Measurements from ENCODE around the gene HECTD3.

Gene HECTD3

DNA sequence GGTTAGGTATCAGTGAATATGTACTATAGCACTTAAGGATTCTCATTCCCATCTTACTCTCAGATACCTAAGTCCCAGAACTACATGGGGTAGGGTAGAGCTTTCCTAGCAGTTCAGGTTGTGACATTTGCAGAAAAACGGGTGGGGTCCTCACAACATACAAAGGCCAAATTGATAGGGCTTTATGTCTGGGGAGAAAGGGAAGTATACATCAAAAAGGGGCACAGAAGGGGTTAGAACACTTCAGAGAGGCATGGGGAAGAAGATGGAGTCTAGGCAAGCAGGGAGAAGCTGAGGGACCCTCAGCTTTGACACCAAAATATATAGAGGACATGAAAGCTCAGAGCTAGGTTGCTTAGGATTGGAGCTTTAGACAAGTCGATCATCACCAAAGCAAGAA is 4.6 kb upstream of the HECTD3 start:
- CTCF ChIA-PET: interaction anchor here (1.5 to 13.1 kb wide), 3 partner anchors 284 to 553 kb away, joined by 3 to 402 read pairs (median 37); partner anchors contain the start of gene TESK2

GRCh38 chr1:45014321-45015028 is 3.4 kb upstream of the HECTD3 start:
- peaks cover 16 to 76% (median 54%) of the 10 kb centered on the region in 4 experiments for H3K4me1 ChIP-seq (ENCODE audit: control extremely low read depth in 1 of 4, control insufficient read depth in 4 of 4, insufficient read depth in 4 of 4, low read length in 3 of 4)
- POLR2A ChIA-PET: interaction anchor here (1.2 to 1.7 kb wide), 3 partner anchors 284 to 325 kb away, joined by 4 to 5 read pairs (median 4); partner anchors contain the start of genes MUTYH, RNU5D-1 and TOE1
- H3K36me3 ChIP-seq (ENCODE audit: control insufficient read depth in 4 of 4, insufficient read depth in 4 of 4, low read length in 3 of 4): peaks cover 3 to 26% (median 8%) of the 10 kb centered on the region in 4 experiments
- 30% methylated on average over 6 of the region's 6 CpGs for WGBS (ENCODE audit: insufficient coverage)
- H3K9me3 ChIP-seq (ENCODE audit: control extremely low read depth in 1 of 5, control insufficient read depth in 4 of 5, insufficient read depth in 2 of 5, low read depth in 1 of 5, low read length in 4 of 5): no peaks in the 10 kb centered on the region
- H3K27me3 ChIP-seq (replicated peaks in 2 of 5; ENCODE audit: control insufficient read depth in 4 of 5, insufficient read depth in 5 of 5, low read length in 4 of 5): no peaks in the 10 kb centered on the region
- peak; percentile 89 to 94 (median 90) for DNase-seq
- CTCF ChIA-PET: interaction anchor here (0.6 to 13.1 kb wide), 16 partner anchors 12 to 561 kb away, joined by 3 to 402 read pairs (median 4); partner anchors contain the start of genes CCDC163, MMACHC, MUTYH and TOE1
- H3K27ac ChIP-seq (ENCODE audit: insufficient read depth in 1 of 2, low read depth in 1 of 2, low read length in 2 of 2, poor library complexity in 1 of 2, severe bottlenecking in 2 of 2): peak overlapping the region in 1 of 2 experiments; percentile 90
- H3K4me3 ChIP-seq (ENCODE audit: control insufficient read depth in 1 of 7, extremely low read depth in 1 of 7, insufficient read depth in 4 of 7, low read depth in 2 of 7, low read length in 6 of 7): peak overlapping the region in 3 of 7 experiments; percentile 32 to 92 (median 85)

More for the DNA sequence above, 4.6 kb upstream of the HECTD3 start:
- H3K27me3 ChIP-seq (replicated peaks in 2 of 5; ENCODE audit: control insufficient read depth in 4 of 5, insufficient read depth in 5 of 5, low read length in 4 of 5): no peaks in the 10 kb centered on the region
- DNase-seq: no peak
- H3K36me3 ChIP-seq (ENCODE audit: control insufficient read depth in 4 of 4, insufficient read depth in 4 of 4, low read length in 3 of 4): peaks cover 3 to 26% (median 8%) of the 10 kb centered on the region in 4 experiments
- no peak overlapping the region for H3K4me3 ChIP-seq (ENCODE audit: control insufficient read depth in 1 of 7, extremely low read depth in 1 of 7, insufficient read depth in 4 of 7, low read depth in 2 of 7, low read length in 6 of 7)
- peak overlapping the region in 1 of 2 experiments; percentile 63 for H3K27ac ChIP-seq (ENCODE audit: insufficient read depth in 1 of 2, low read depth in 1 of 2, low read length in 2 of 2, poor library complexity in 1 of 2, severe bottlenecking in 2 of 2)
- 80% methylated on average over 1 of the region's 2 CpGs for WGBS (ENCODE audit: insufficient coverage)
- POLR2A ChIA-PET: no interaction called here
- H3K4me1 ChIP-seq (ENCODE audit: control extremely low read depth in 1 of 4, control insufficient read depth in 4 of 4, insufficient read depth in 4 of 4, low read length in 3 of 4): peaks cover 16 to 64% (median 44%) of the 10 kb centered on the region in 4 experiments
- H3K9me3 ChIP-seq (ENCODE audit: control extremely low read depth in 1 of 5, control insufficient read depth in 4 of 5, insufficient read depth in 2 of 5, low read depth in 1 of 5, low read length in 4 of 5): no peaks in the 10 kb centered on the region

- ChIA-PET POLR2A (interaction anchor here (1.2 to 1.7 kb wide), 3 partner anchors 283 to 326 kb away, joined by 4 to 5 read pairs (median 4); partner anchors contain the start of genes MUTYH, RNU5D-1 and TOE1), CTCF (interaction anchor here (0.9 to 13.1 kb wide), 19 partner anchors 11 to 556 kb away, joined by 3 to 402 read pairs (median 4); partner anchors contain the start of genes CCDC163, EIF2B3, MMACHC and MUTYH)
- no peak for DNase-seq
- WGBS (ENCODE audit: insufficient coverage): 85% methylated on average over 11 of the region's 12 CpGs
- Histone ChIP-seq H3K4me3 (ENCODE audit: control insufficient read depth in 1 of 7, extremely low read depth in 1 of 7, insufficient read depth in 4 of 7, low read depth in 2 of 7, low read length in 6 of 7) (peak overlapping the region in 5 of 7 experiments; percentile 68 to 95 (median 85)), H3K4me1 (ENCODE audit: control extremely low read depth in 1 of 4, control insufficient read depth in 4 of 4, insufficient read depth in 4 of 4, low read length in 3 of 4) (peaks cover 16 to 77% (median 54%) of the 10 kb centered on the region in 4 experiments), H3K9me3 (ENCODE audit: control extremely low read depth in 1 of 5, control insufficient read depth in 4 of 5, insufficient read depth in 2 of 5, low read depth in 1 of 5, low read length in 4 of 5) (no peaks in the 10 kb centered on the region), H3K27me3 (replicated peaks in 2 of 5; ENCODE audit: control insufficient read depth in 4 of 5, insufficient read depth in 5 of 5, low read length in 4 of 5) (no peaks in the 10 kb centered on the region), H3K27ac (ENCODE audit: insufficient read depth in 1 of 2, low read depth in 1 of 2, low read length in 2 of 2, poor library complexity in 1 of 2, severe bottlenecking in 2 of 2) (peak overlapping the region; percentile 81 to 90), H3K36me3 (ENCODE audit: control insufficient read depth in 4 of 4, insufficient read depth in 4 of 4, low read length in 3 of 4) (peaks cover 3 to 32% (median 16%) of the 10 kb centered on the region in 4 experiments)
Measured at GRCh38 chr1:45013551-45014209, 2.6 kb upstream of the HECTD3 start.

DNA sequence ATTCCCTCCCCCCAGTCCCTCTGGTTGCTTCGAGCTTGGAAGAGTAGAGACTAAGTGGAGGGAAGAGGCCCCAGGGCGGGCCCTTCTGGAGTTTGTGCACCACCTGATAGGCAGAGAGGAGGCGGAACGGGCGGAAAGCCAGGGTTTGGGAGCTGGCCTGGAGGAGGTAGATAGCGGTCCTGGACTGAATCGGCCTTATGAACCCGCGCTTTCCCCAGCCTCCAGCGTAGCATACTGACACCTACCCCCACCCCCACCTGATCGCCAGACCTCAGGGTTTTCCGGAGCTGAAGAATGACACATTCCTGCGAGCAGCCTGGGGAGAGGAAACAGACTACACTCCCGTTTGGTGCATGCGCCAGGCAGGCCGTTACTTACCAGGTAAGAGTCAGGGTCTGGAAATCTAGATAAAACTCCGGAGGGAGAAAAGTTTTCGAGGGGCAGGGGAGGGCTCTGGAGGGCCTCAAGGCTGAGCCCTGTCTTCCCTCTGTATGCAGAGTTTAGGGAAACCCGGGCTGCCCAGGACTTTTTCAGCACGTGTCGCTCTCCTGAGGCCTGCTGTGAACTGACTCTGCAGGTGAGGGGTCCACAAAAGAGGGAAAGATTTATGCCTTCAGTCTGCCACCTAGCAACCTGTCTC is 1.6 kb upstream of the HECTD3 start:
- Histone ChIP-seq H3K9me3 (ENCODE audit: control extremely low read depth in 1 of 5, control insufficient read depth in 4 of 5, insufficient read depth in 2 of 5, low read depth in 1 of 5, low read length in 4 of 5) (no peaks in the 10 kb centered on the region), H3K4me1 (ENCODE audit: control extremely low read depth in 1 of 4, control insufficient read depth in 4 of 4, insufficient read depth in 4 of 4, low read length in 3 of 4) (peaks cover 16 to 72% (median 51%) of the 10 kb centered on the region in 4 experiments), H3K27ac (ENCODE audit: insufficient read depth in 1 of 2, low read depth in 1 of 2, low read length in 2 of 2, poor library complexity in 1 of 2, severe bottlenecking in 2 of 2) (peak overlapping the region; percentile 81 to 90), H3K4me3 (ENCODE audit: control insufficient read depth in 1 of 7, extremely low read depth in 1 of 7, insufficient read depth in 4 of 7, low read depth in 2 of 7, low read length in 6 of 7) (peak overlapping the region; percentile 27 to 95 (median 84)), H3K27me3 (replicated peaks in 2 of 5; ENCODE audit: control insufficient read depth in 4 of 5, insufficient read depth in 5 of 5, low read length in 4 of 5) (no peaks in the 10 kb centered on the region), H3K36me3 (ENCODE audit: control insufficient read depth in 4 of 4, insufficient read depth in 4 of 4, low read length in 3 of 4) (peaks cover 7 to 42% (median 25%) of the 10 kb centered on the region in 4 experiments)
- ChIA-PET CTCF (interaction anchor here (0.8 to 13.1 kb wide), 16 partner anchors 12 to 1212 kb away, joined by 3 to 402 read pairs (median 4); partner anchors contain the start of genes EIF2B3, MUTYH, TESK2 and TOE1), POLR2A (interaction anchor here (0.6 to 2.7 kb wide), 6 partner anchors 177 to 291 kb away, joined by 3 to 12 read pairs (median 4); partner anchors contain the start of gene RNU5D-1)
- peak; percentile 79 to 89 (median 80) for DNase-seq
- 3% methylated on average over 13 of the region's 21 CpGs for WGBS (ENCODE audit: insufficient coverage)

- Histone ChIP-seq H3K27ac (ENCODE audit: insufficient read depth in 1 of 2, low read depth in 1 of 2, low read length in 2 of 2, poor library complexity in 1 of 2, severe bottlenecking in 2 of 2) (peak within 1 kb of the TSS; percentile 81 to 90), H3K4me1 (ENCODE audit: control extremely low read depth in 1 of 4, control insufficient read depth in 4 of 4, insufficient read depth in 4 of 4, low read length in 3 of 4) (peaks cover 16 to 70% (median 51%) of the 10 kb centered on the region in 4 experiments), H3K9me3 (ENCODE audit: control extremely low read depth in 1 of 5, control insufficient read depth in 4 of 5, insufficient read depth in 2 of 5, low read depth in 1 of 5, low read length in 4 of 5) (no peaks in the 10 kb centered on the region), H3K27me3 (replicated peaks in 2 of 5; ENCODE audit: control insufficient read depth in 4 of 5, insufficient read depth in 5 of 5, low read length in 4 of 5) (no peaks in the 10 kb centered on the region), H3K4me3 (ENCODE audit: control insufficient read depth in 1 of 7, extremely low read depth in 1 of 7, insufficient read depth in 4 of 7, low read depth in 2 of 7, low read length in 6 of 7) (peak within 1 kb of the TSS; percentile 74 to 95 (median 84)), H3K36me3 (ENCODE audit: control insufficient read depth in 4 of 4, insufficient read depth in 4 of 4, low read length in 3 of 4) (peaks cover 11 to 49% (median 32%) of the 10 kb centered on the region in 4 experiments)
- CTCF ChIA-PET: interaction anchor here (0.8 to 13.1 kb wide), 16 partner anchors 11 to 1213 kb away, joined by 3 to 402 read pairs (median 4); partner anchors contain the start of genes EIF2B3, MUTYH, TESK2 and TOE1
- peak; percentile 96 to 98 (median 98) for DNase-seq
- 0% methylated on average over 18 of the region's 21 CpGs for WGBS (ENCODE audit: insufficient coverage)
- POLR2A ChIA-PET: interaction anchor here (0.6 to 2.7 kb wide), 10 partner anchors 26 to 539 kb away, joined by 3 to 12 read pairs (median 3); partner anchors contain the start of genes AKR1A1, EIF2B3, MUTYH and PRDX1
Measured at GRCh38 chr1:45011837-45012638, 914 bp upstream of the HECTD3 start, which contains the start of gene UROD. Gene UROD (plus strand): TSS chr1:45012254. CDS start chr1:45012266, 12 bp downstream.
